A549 treated with AZD2906 at 1 μM for 4 hours (cell line): ENCODE data around the gene COQ8B. TPM values are rescaled to one million over a fixed set of nuclear protein-coding genes. Genes with fewer than 3 reads are reported as not detected.

Source experiments
- total RNA-seq: library from RNA; stranded (reverse); fragments of 200-300 nt; extraction: Qiagen RNA extraction; gene quantifications from 5 replicates; pipeline ENCODE4 v1.2.3, GENCODE V29; 2022

COQ8B gene
- total RNA-seq: 92.9 to 106 TPM (median 98.1 TPM) in 5 replicates

GRCh38 chr19:40716482-40717324 lies at the start of gene COQ8B, which contains the start of gene ITPKC:
Gene COQ8B (minus strand): TSS chr19:40716886. CDS start chr19:40714632, 2,254 bp downstream.
Gene ITPKC (plus strand): TSS chr19:40717112. CDS start chr19:40717136, 24 bp downstream.

GRCh38 chr19:40750874-40751537 lies 34.3 kb upstream of the COQ8B start, which contains the start of gene SNRPA:
Gene SNRPA (plus strand): TSS chr19:40751203. CDS start chr19:40751409, 206 bp downstream.

GRCh38 chr19:40750058-40750873 lies 33.6 kb upstream of the COQ8B start, which contains the start of gene ACTMAP:
Gene ACTMAP (minus strand): TSS chr19:40750477. CDS start chr19:40749803, 674 bp downstream.

GRCh38 chr19:40690050-40690692 lies 26.5 kb downstream of the COQ8B start, which contains the start of gene NUMBL:
Gene NUMBL (minus strand): TSS chr19:40690651. CDS start chr19:40690483, 168 bp downstream.

Other genes with a start within 250 kb of the COQ8B start
- 0.49 to 0.69 TPM (median 0.64 TPM) in 5 replicates for gene SPTBN4, start 249.9 kb downstream of the COQ8B start, total RNA-seq
- gene SHKBP1, start 140.0 kb downstream of the COQ8B start, total RNA-seq: 96.5 to 144 TPM (median 133 TPM) in 5 replicates
- gene LTBP4, start 115.5 kb downstream of the COQ8B start, total RNA-seq: 41.4 to 56.4 TPM (median 53.5 TPM) in 5 replicates
- gene NUMBL, start 26.2 kb downstream of the COQ8B start, total RNA-seq: 63.3 to 78.9 TPM (median 77.9 TPM) in 5 replicates
- gene ITPKC, start 226 bp upstream of the COQ8B start, total RNA-seq: 37.7 to 46.5 TPM (median 42.0 TPM) in 5 replicates
- 16.3 to 19.6 TPM (median 18.5 TPM) in 5 replicates for gene ACTMAP, start 33.6 kb upstream of the COQ8B start, total RNA-seq
- gene SNRPA, start 34.3 kb upstream of the COQ8B start, total RNA-seq: 153 to 185 TPM (median 158 TPM) in 5 replicates
- 0.21 to 0.54 TPM in 2 of 5 replicates, not detected in the others for gene MIA, start 58.6 kb upstream of the COQ8B start, total RNA-seq
- gene RAB4B, start 61.4 kb upstream of the COQ8B start, total RNA-seq: 11.6 to 19.6 TPM (median 18.1 TPM) in 5 replicates
- gene EGLN2, start 82.3 kb upstream of the COQ8B start, total RNA-seq: 82.4 to 100 TPM (median 99.5 TPM) in 5 replicates
- 0.07 to 0.13 TPM in 2 of 5 replicates, not detected in the others for gene CYP2A6, start 133.6 kb upstream of the COQ8B start, total RNA-seq
- gene CYP2A7, start 165.3 kb upstream of the COQ8B start, total RNA-seq: not detected in 5 replicates